GM12873 (cell line): ENCODE measurements around the gene WDFY4.

Experiments
- CTCF ChIP-seq: IDR thresholded peaks from 2 replicates; pipeline ENCODE4 v1.5.1; 2012; ENCODE audit warnings: low read depth, mild to moderate bottlenecking, moderate library complexity, low read length, control low read depth; ENCODE audit not compliant: insufficient read depth; ENCODE audit errors: missing control alignments

WDFY4 gene

DNA sequence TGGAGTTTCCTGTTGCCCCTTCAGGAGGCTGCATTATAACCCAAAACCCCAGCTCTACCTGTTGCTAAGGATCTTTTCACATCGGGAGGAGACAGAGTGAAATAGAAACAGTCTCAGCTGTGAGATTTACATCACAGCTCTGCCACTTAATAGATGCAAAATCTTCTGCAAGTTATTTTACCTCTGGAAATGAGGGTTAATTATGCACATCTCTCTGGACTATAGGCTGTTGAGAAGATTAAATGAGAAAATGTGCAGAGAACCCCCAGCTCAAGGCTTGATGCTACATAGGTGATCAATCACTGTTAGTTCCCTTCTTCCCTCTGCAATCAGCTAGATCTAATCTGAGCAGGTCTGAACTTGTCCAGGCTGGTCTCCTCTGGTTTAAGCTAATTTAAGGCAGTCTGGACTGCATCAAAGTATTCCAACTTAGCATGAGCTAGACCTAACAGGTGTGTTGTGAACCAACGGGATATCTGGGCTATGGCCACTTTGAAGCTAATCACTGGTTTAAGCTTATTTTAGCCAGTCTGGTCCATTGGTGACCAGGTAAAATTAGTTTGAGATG lies 263.9 kb downstream of the WDFY4 start:
- no peak for TF ChIP-seq CTCF

GRCh38 chr10:48951707-48952106 lies 267.0 kb downstream of the WDFY4 start:
- no peak for TF ChIP-seq CTCF

DNA sequence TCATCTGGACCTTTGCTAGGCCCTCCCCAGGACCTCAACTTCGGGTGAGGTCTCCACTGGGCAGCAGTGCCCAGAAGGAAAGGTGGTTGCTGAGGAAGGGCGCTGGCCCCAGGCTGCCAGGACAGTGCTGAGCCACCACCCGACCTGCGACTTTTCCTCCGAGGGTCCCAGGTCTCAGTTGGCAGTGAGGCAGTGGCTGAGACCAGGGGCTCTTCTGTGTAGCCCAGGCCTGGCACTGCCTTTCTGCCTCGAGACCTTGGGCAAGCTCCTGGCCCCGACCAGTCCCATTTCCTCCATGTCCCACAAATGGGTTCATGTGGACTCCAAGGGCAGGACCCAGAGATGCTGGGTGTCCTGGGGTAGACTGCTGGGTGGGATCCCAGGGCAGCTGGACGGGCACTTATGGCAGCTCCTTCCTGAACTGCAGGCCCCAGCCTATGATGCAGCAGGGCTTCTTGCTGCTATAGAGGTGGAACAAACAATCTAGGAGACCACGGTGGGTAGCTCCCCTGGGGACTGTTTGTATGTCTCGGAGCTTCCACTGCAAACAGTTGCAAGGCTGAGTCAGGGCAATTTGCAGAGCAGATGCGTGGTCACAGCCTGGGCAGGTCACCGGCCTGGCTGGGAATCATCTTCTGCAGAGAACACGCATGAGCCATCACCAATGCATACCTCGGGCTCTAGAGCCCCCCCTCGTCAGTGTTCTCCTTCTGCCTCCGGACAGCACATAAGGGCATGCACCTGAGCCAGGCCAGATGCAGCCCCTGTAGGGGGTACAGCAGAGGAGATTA lies 272.9 kb downstream of the WDFY4 start:
- TF ChIP-seq CTCF: no peak

DNA sequence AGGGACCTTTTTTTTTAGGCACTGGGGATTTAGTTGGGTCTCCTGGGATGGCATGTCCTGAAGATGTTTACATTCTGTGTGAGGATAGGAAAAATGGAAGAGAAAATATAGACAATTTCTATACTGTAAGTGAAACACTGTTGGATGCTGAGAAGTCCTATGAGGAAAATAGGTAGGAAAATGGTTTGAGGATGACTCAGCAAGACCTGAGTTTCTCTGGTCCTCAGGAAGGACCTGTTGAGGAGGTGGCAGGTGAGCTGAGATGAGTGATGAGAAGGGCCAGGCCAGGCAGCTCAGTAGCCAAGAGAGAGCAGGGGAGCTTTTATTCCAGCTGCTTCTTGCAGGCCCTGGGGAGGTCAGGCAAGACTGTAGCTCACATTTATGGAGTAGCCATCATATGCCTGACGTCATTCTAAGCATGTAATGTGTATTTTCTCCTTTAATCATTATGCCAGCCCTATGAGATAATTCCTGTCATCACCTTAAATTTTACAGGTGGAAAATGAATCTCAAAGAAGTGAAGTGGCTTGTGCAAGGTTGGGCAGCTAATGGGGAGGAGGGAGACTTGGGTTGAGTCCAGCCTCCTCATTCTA lies 274.0 kb downstream of the WDFY4 start:
- no peak for TF ChIP-seq CTCF

DNA sequence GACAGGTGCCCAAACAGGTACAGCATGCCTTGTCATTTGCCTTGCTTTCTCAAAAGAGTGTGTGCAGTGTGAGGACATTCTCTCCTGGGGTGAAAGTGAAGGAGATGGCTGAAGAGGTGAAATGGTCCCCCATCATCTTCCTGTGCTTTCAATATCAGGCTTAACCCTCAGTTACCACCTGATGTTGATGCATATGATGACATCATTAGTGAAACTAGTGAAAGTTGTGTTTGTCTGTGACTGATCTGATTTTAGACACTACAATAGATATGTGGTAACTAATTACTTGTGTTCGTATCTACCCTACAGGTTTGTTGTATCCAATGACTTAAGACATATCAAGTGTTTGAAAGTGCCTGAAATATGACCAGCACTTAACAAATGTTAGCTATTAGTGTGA lies 279.4 kb downstream of the WDFY4 start:
- no peak for TF ChIP-seq CTCF

DNA sequence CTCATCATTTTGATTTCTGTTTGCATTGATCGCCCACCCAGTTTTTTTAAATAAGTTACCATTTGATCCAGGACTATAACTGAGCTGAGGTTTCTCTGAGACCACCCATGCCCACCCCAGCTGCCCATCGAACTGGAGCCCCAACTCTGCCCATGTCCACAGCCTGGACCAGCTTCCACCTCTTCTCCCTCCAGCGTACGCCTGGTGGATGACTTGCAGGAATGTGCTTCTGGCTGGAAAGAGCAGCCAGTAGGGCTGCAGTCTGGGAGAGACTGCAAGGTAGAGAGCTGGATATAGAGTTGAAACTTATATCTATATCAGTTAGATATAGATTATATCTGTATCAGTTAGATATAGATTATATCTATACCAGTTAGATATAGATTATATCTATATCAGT lies 280.8 kb downstream of the WDFY4 start:
- TF ChIP-seq CTCF: no peak

DNA sequence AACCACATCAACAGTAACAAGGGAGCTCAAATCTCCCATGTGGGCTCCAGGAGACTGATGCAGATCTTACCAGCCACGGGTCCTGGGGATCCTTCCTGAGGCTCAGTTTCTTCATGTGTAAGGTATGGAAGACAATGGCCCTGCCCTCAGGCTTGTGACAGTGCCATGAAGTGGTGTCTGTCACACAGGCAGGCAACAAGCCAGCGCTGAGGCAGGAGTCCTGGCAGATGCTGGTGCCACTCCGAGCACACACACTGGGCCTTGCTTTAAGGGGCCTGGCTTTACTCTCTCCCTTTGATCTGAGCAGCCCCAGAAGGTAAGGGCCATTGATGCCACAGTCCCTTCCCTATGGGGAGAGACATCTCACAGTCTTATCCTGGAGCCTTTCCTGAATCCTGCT lies 283.4 kb downstream of the WDFY4 start:
- no peak for TF ChIP-seq CTCF
